Measurements from ENCODE around the gene WDFY4. TPM values are rescaled to one million over a fixed set of nuclear protein-coding genes. Genes with fewer than 3 reads are reported as not detected.

WDFY4 gene
- total RNA-seq, 2 donors from 2014 or later, result not detected

DNA sequence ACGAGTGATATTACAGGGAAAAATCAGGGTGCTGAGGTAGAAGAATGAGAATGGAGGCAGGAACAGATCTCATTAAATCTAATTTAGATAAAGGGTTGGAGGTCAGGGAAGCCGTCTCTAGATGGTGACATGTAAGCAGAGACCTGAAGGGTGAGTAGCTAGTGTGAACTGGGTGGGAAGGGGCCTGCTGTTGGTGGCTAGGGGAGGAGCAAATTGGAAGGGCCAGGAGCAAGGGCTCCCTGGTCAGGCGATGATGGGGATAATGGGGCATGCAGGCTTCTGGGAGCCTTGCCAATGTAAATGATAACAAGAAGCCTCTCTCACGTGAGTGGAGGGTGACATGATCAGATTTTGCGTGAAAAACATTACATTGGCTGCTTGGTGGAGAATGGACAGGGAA, 76.3 kb downstream of the WDFY4 start:
- H3K4me3 Mint-ChIP-seq, result no peak overlapping the region
- H3K9ac ChIP-seq (ENCODE audit: extremely low read depth, low read length, poor library complexity, severe bottlenecking), result no peak overlapping the region
- TF ChIP-seq, protein P1, sequence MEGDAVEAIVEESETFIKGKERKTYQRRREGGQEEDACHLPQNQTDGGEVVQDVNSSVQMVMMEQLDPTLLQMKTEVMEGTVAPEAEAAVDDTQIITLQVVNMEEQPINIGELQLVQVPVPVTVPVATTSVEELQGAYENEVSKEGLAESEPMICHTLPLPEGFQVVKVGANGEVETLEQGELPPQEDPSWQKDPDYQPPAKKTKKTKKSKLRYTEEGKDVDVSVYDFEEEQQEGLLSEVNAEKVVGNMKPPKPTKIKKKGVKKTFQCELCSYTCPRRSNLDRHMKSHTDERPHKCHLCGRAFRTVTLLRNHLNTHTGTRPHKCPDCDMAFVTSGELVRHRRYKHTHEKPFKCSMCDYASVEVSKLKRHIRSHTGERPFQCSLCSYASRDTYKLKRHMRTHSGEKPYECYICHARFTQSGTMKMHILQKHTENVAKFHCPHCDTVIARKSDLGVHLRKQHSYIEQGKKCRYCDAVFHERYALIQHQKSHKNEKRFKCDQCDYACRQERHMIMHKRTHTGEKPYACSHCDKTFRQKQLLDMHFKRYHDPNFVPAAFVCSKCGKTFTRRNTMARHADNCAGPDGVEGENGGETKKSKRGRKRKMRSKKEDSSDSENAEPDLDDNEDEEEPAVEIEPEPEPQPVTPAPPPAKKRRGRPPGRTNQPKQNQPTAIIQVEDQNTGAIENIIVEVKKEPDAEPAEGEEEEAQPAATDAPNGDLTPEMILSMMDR (conservative IDR thresholded peaks at IDR 0.05), result no peak
- no peaks in the 10 kb centered on the region for H3K4me1 Mint-ChIP-seq
- no peaks in the 10 kb centered on the region for H3K9me3 ChIP-seq (ENCODE audit: control insufficient read depth, low read length)
- no peaks in the 10 kb centered on the region for H3K9me3 Mint-ChIP-seq
- no peaks in the 10 kb centered on the region for H3K36me3 Mint-ChIP-seq (ENCODE audit: low read depth)
- H3K4me1 ChIP-seq (ENCODE audit: control insufficient read depth, insufficient read depth, low read length), result no peaks in the 10 kb centered on the region
- no peak overlapping the region for H3K27ac ChIP-seq (ENCODE audit: low read depth, low read length)
- H3K27me3 ChIP-seq (ENCODE audit: control insufficient read depth, insufficient read depth, low read length, poor library complexity, severe bottlenecking), result no peaks in the 10 kb centered on the region
- H3K4me3 ChIP-seq (ENCODE audit: low read length), result no peak overlapping the region
- no peak overlapping the region for H3K27ac Mint-ChIP-seq
- H3K27me3 Mint-ChIP-seq (ENCODE audit: insufficient read depth), result peaks cover 4% of the 10 kb centered on the region
- no peaks in the 10 kb centered on the region for H3K36me3 ChIP-seq (ENCODE audit: control insufficient read depth, insufficient read depth, low read length)
- 85% methylated on average over 4 to 5 of the region's 5 CpGs for WGBS, 2 experiments (ENCODE audit: insufficient coverage in 1 of 2, insufficient read length in 1 of 2)
- DNase-seq, result no peak

DNA sequence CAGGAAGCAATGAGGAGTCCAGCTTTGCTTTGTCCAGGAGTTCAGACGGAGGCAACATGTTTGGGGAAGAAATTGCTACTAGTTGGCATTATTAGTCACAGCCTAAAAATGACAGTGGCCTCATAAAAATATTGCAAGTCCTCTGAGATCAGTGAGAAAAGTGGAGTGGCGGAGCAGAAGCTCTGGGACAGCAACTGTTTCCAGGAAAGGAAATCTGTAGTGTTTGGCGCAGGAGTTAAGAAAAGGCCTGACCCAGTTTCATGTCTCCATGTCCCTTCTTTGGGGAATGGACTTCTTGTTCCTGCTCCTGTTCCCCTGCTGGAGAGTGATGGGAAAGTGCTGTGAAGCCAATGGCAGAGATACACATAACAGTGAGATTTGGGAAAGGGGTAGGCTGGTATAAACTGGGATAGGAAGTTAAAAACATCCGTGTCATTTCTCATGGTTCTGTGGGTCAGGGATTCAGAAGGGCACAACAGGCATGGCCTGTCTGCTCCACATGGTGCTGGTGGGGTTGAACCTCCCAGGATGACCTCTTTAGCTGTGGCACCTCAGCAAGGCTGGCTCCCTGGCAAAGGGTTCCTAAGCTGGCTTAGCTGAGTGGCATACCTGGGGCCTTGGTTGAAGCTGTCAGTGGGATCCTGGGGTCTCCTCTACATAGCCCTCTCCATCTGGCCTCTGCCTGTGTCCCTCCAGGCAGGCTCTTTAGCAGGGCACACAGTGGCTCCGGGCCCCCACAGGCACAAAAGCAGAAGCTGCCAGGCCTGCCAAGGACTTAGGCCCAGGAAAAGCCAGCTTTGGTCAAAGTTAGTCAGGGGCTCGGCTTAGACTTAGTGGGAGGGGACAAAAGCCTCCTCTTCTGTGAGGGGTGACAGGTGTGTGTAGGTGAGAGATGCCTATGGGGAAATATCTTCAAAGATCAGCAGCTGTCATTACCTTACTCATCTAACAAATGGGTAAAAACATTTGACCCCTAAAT, 77.7 kb downstream of the WDFY4 start:
- Mint-ChIP-seq H3K9me3 (no peaks in the 10 kb centered on the region), H3K36me3 (ENCODE audit: low read depth) (no peaks in the 10 kb centered on the region), H3K27me3 (ENCODE audit: insufficient read depth) (peaks cover 5% of the 10 kb centered on the region), H3K27ac (no peak overlapping the region), H3K4me1 (no peaks in the 10 kb centered on the region), H3K4me3 (no peak overlapping the region)
- Histone ChIP-seq H3K4me1 (ENCODE audit: control insufficient read depth, insufficient read depth, low read length) (no peaks in the 10 kb centered on the region), H3K4me3 (ENCODE audit: low read length) (no peak overlapping the region), H3K27ac (ENCODE audit: low read depth, low read length) (no peak overlapping the region), H3K27me3 (ENCODE audit: control insufficient read depth, insufficient read depth, low read length, poor library complexity, severe bottlenecking) (no peaks in the 10 kb centered on the region), H3K9me3 (ENCODE audit: control insufficient read depth, low read length) (no peaks in the 10 kb centered on the region), H3K36me3 (ENCODE audit: control insufficient read depth, insufficient read depth, low read length) (no peaks in the 10 kb centered on the region), H3K9ac (ENCODE audit: extremely low read depth, low read length, poor library complexity, severe bottlenecking) (no peak overlapping the region)
- DNase-seq, result no peak
- 84 to 95% methylated on average over 3 to 6 of the region's 6 CpGs for WGBS, 2 experiments (ENCODE audit: insufficient coverage in 1 of 2, insufficient read length in 1 of 2)
- TF ChIP-seq, protein P1 (conservative IDR thresholded peaks at IDR 0.05), result peak; percentile 40

DNA sequence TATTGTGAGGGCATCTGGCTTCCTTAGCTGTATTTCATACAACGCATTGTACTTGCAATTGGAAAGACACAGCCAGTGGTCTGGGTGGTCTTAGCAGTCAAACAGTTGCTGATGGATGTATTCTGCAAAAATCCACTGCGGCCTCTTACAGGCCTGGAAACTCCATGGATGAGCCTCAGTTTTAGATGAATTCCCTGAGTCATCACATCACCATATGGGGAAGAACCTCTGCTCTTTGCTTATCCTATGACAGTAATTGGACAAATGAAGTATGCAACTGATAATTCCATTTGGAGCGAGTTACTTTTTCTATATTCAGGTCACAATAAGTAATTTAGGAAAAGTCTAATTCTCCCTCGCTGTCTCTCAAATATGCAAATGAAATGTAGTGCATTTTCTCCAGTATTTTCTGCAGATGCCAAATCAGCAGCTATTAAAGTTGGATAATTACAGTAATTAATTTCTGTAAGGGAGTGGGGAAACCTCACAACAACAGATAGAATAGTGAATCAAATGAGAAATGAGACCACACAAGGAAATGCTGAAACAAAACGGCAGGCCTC, 78.8 kb downstream of the WDFY4 start:
- 91 to 93% methylated on average over 5 of the region's 5 CpGs for WGBS, 2 experiments (ENCODE audit: insufficient coverage in 1 of 2, insufficient read length in 1 of 2)
- Histone ChIP-seq H3K4me1 (ENCODE audit: control insufficient read depth, insufficient read depth, low read length) (no peaks in the 10 kb centered on the region), H3K27me3 (ENCODE audit: control insufficient read depth, insufficient read depth, low read length, poor library complexity, severe bottlenecking) (no peaks in the 10 kb centered on the region), H3K9ac (ENCODE audit: extremely low read depth, low read length, poor library complexity, severe bottlenecking) (no peak overlapping the region), H3K4me3 (ENCODE audit: low read length) (no peak overlapping the region), H3K27ac (ENCODE audit: low read depth, low read length) (no peak overlapping the region), H3K36me3 (ENCODE audit: control insufficient read depth, insufficient read depth, low read length) (no peaks in the 10 kb centered on the region), H3K9me3 (ENCODE audit: control insufficient read depth, low read length) (no peaks in the 10 kb centered on the region)
- no peak overlapping the region for H3K27ac Mint-ChIP-seq
- H3K9me3 Mint-ChIP-seq, result no peaks in the 10 kb centered on the region
- no peaks in the 10 kb centered on the region for H3K36me3 Mint-ChIP-seq (ENCODE audit: low read depth)
- no peaks in the 10 kb centered on the region for H3K4me1 Mint-ChIP-seq
- H3K27me3 Mint-ChIP-seq (ENCODE audit: insufficient read depth), result peaks cover 5% of the 10 kb centered on the region
- TF ChIP-seq, protein P1 (conservative IDR thresholded peaks at IDR 0.05), result no peak
- no peak overlapping the region for H3K4me3 Mint-ChIP-seq
- no peak for DNase-seq

All from endodermal cell (in vitro differentiated cells).